ENCODE results near the gene KIF3B.
"Not testable (repeated sequence)": the region's sequence is repeated elsewhere in the genome, so short reads cannot be mapped to it uniquely, and the experiment has no call there.

The KIF3B gene

GRCh38 chr20:32355417-32355841, 78.0 kb downstream of the KIF3B start:
- Histone ChIP-seq H3K9me3 (ENCODE audit: low read length) (no peaks in the 10 kb centered on the region), H3F3A (ENCODE audit: insufficient read depth, low read length) (peaks cover 9% of the 10 kb centered on the region; the same call in 1 of the 2 replicates), H3K27ac (ENCODE audit: low read depth, low read length, poor library complexity, severe bottlenecking) (peak overlapping the region; percentile 99), H3K27me3 (ENCODE audit: insufficient read depth, low read length) (no peaks in the 10 kb centered on the region), H3K9ac (ENCODE audit: low read length) (peak overlapping the region; percentile 66), H3K4me2 (ENCODE audit: low read length) (peak overlapping the region; percentile 63), H3K36me3 (ENCODE audit: insufficient read depth, low read length) (peaks cover 13% of the 10 kb centered on the region; the same call in 1 of the 2 replicates), H3K79me2 (ENCODE audit: insufficient read depth, low read length) (peaks cover 17% of the 10 kb centered on the region), H2AFZ (ENCODE audit: low read length) (no peak overlapping the region), H3K9me2 (ENCODE audit: low read depth, low read length) (no peaks in the 10 kb centered on the region), H3K4me1 (ENCODE audit: insufficient read depth, low read length, severe bottlenecking) (peaks cover 69% of the 10 kb centered on the region), H4K20me1 (ENCODE audit: insufficient read depth, low read length) (no peaks in the 10 kb centered on the region), H3K4me3 (ENCODE audit: low read depth, low read length, poor library complexity, severe bottlenecking) (peak overlapping the region; percentile 36)
- no peak for TF ChIP-seq EZH2 (IDR thresholded peaks at IDR 0.05; ENCODE audit: borderline replicate concordance, low read length)
- no peak for TF ChIP-seq CTCF (IDR thresholded peaks at IDR 0.05; ENCODE audit: low read length)

- H3K27ac ChIP-seq (ENCODE audit: low read depth, low read length, poor library complexity, severe bottlenecking) = peak overlapping the region; percentile 99
- H3F3A ChIP-seq (ENCODE audit: insufficient read depth, low read length); H4K20me1 ChIP-seq (ENCODE audit: insufficient read depth, low read length); H3K27me3 ChIP-seq (ENCODE audit: insufficient read depth, low read length); H2AFZ ChIP-seq (ENCODE audit: low read length); H3K9me2 ChIP-seq (ENCODE audit: low read depth, low read length); H3K9me3 ChIP-seq (ENCODE audit: low read length): not testable (repeated sequence)
- peak overlapping the region; percentile 96 for H3K4me3 ChIP-seq (ENCODE audit: low read depth, low read length, poor library complexity, severe bottlenecking)
- peak overlapping the region; percentile 93 for H3K9ac ChIP-seq (ENCODE audit: low read length)
- H3K4me1 ChIP-seq (ENCODE audit: insufficient read depth, low read length, severe bottlenecking) = peaks cover 69% of the 10 kb centered on the region
- peak overlapping the region; percentile 93 for H3K4me2 ChIP-seq (ENCODE audit: low read length)
- H3K79me2 ChIP-seq (ENCODE audit: insufficient read depth, low read length) = peaks cover 23% of the 10 kb centered on the region
- peaks cover 20% of the 10 kb centered on the region for H3K36me3 ChIP-seq (ENCODE audit: insufficient read depth, low read length)
These were observed 78.6 kb downstream of the KIF3B start for GRCh38 chr20:32355907-32356621.

GRCh38 chr20:32356622-32357374, 79.3 kb downstream of the KIF3B start:
- peak overlapping the region; percentile 93 for H3K9ac ChIP-seq (ENCODE audit: low read length)
- no peaks in the 10 kb centered on the region for H3K9me3 ChIP-seq (ENCODE audit: low read length)
- TF ChIP-seq CTCF (IDR thresholded peaks at IDR 0.05; ENCODE audit: low read length) (no peak), EZH2 (IDR thresholded peaks at IDR 0.05; ENCODE audit: borderline replicate concordance, low read length) (no peak)
- H4K20me1 ChIP-seq (ENCODE audit: insufficient read depth, low read length) = no peaks in the 10 kb centered on the region
- H3K4me1 ChIP-seq (ENCODE audit: insufficient read depth, low read length, severe bottlenecking) = peaks cover 67% of the 10 kb centered on the region
- H3K27ac ChIP-seq (ENCODE audit: low read depth, low read length, poor library complexity, severe bottlenecking) = peak overlapping the region; percentile 99
- peaks cover 21% of the 10 kb centered on the region for H3K36me3 ChIP-seq (ENCODE audit: insufficient read depth, low read length)
- no peak overlapping the region for H2AFZ ChIP-seq (ENCODE audit: low read length)
- H3K9me2 ChIP-seq (ENCODE audit: low read depth, low read length) = no peaks in the 10 kb centered on the region
- H3K4me2 ChIP-seq (ENCODE audit: low read length) = peak overlapping the region; percentile 93
- H3F3A ChIP-seq (ENCODE audit: insufficient read depth, low read length) = peaks cover 9% of the 10 kb centered on the region; the same call in 1 of the 2 replicates
- peak overlapping the region; percentile 96 for H3K4me3 ChIP-seq (ENCODE audit: low read depth, low read length, poor library complexity, severe bottlenecking)
- no peaks in the 10 kb centered on the region for H3K27me3 ChIP-seq (ENCODE audit: insufficient read depth, low read length)
- peaks cover 30% of the 10 kb centered on the region for H3K79me2 ChIP-seq (ENCODE audit: insufficient read depth, low read length)
